Fibroblast of lung (primary cell): ENCODE results near the gene HBG1. TPM values are rescaled to one million over a fixed set of nuclear protein-coding genes. Genes with fewer than 3 reads are reported as not detected.
A peak's percentile ranks its signal among the peaks of the same experiment; 100 is the strongest.

Source experiments
- DNase-seq, 2 donors: peaks; one replicate each; pipeline versions ENCODE4 v3.0.0 to v3.0.0-alpha.2; 2010; ENCODE audit warnings: low read depth in 2 of 2
- H2AFZ ChIP-seq: 2 replicates; pipeline ENCODE4 v1.5.1; 2012; ENCODE audit warnings: low read length, control low read depth, inconsistent platforms
- H3K27ac ChIP-seq: 2 replicates; pipeline ENCODE4 v1.5.1; 2011; ENCODE audit warnings: low read length, control low read depth; ENCODE audit not compliant: insufficient read depth
- H3K27me3 ChIP-seq: 2 replicates; pipeline ENCODE4 v1.5.1; 2011; ENCODE audit warnings: mild to moderate bottlenecking, low read length; ENCODE audit not compliant: control insufficient read depth, insufficient read depth
- H3K36me3 ChIP-seq: 2 replicates; pipeline ENCODE4 v1.5.1; 2011; ENCODE audit warnings: low read length; ENCODE audit not compliant: control insufficient read depth, insufficient read depth
- H3K4me1 ChIP-seq: 2 replicates; pipeline ENCODE4 v1.5.1; 2011; ENCODE audit warnings: low read length; ENCODE audit not compliant: control insufficient read depth, insufficient read depth; ENCODE audit errors: extremely low read depth
- H3K4me2 ChIP-seq: 2 replicates; pipeline ENCODE4 v1.5.1; 2011; ENCODE audit warnings: low read length, control low read depth; ENCODE audit not compliant: insufficient read depth; ENCODE audit errors: extremely low read depth
- H3K4me3 ChIP-seq, 4 experiments: fragments of 200-600 bp in 1 of 4; sonication (generic) in 1 of 4; replicated peaks in 1 of 4; 2 replicates each; pipeline ENCODE4 v1.5.1; 2011 to 2016; ENCODE audit warnings: low read length in 4 of 4, low read depth in 3 of 4, mild to moderate bottlenecking in 3 of 4, control low read depth in 2 of 4, inconsistent platforms in 1 of 4, mixed read lengths in 1 of 4; ENCODE audit not compliant: insufficient read depth in 1 of 4; ENCODE audit errors: control extremely low read depth in 1 of 4
- H3K79me2 ChIP-seq: 2 replicates; pipeline ENCODE4 v1.5.1; 2012; ENCODE audit warnings: mild to moderate bottlenecking, low read length, inconsistent platforms; ENCODE audit not compliant: control insufficient read depth, insufficient read depth
- H3K9ac ChIP-seq: 2 replicates; pipeline ENCODE4 v1.5.1; 2011; ENCODE audit warnings: mild to moderate bottlenecking, low read length, control low read depth; ENCODE audit not compliant: insufficient read depth
- H3K9me3 ChIP-seq: 2 replicates; pipeline ENCODE4 v1.5.1; 2012; ENCODE audit warnings: low read depth, low read length; ENCODE audit not compliant: control insufficient read depth, insufficient read depth
- H4K20me1 ChIP-seq: 2 replicates; pipeline ENCODE4 v1.5.1; 2011; ENCODE audit warnings: low read length; ENCODE audit not compliant: control insufficient read depth, insufficient read depth; ENCODE audit errors: extremely low read depth
- CTCF ChIP-seq, 2 donors: IDR thresholded peaks in 1 of 2; conservative IDR thresholded peaks in 1 of 2; 1 replicate in 1 of 2; 2 replicates in 1 of 2; pipeline ENCODE4 v1.5.1; 2011 to 2012; ENCODE audit warnings: low read length in 2 of 2, control low read depth in 1 of 2, inconsistent platforms in 1 of 2, low read depth in 1 of 2, mild to moderate bottlenecking in 1 of 2
- EZH2 ChIP-seq: IDR thresholded peaks from 2 replicates; pipeline ENCODE4 v1.5.1; 2012; ENCODE audit warnings: low read length, control low read depth, mild to moderate bottlenecking; ENCODE audit errors: missing control alignments
- polyA plus RNA-seq, 2 donors: library from polyadenylated mRNA; depleted of rRNA in 1 of 2; stranded (reverse) in 1 of 2; unstranded in 1 of 2; fragments of >200 nt; gene quantifications; 2 replicates each; pipeline ENCODE4 v1.2.1, GENCODE V29; 2011 to 2012; ENCODE audit warnings: missing spikeins in 1 of 2
- total RNA-seq: library from RNA; depleted of rRNA; stranded (reverse); fragments of >200 nt; gene quantifications from 2 replicates; pipeline ENCODE4 v1.2.1, GENCODE V29; 2014

The HBG1 gene
- total and polyA plus RNA-seq, 2 donors (not counting 1 experiment from before 2014, with no cell fraction given), result 0.41 TPM; not detected in 1

GRCh38 chr11:5239046-5239445 lies 10.6 kb downstream of the HBG1 start:
- Histone ChIP-seq H2AFZ (no peak overlapping the region), H4K20me1 (no peaks in the 10 kb centered on the region), H3K27me3 (no peaks in the 10 kb centered on the region), H3K9ac (no peak overlapping the region), H3K27ac (no peak overlapping the region), H3K4me1 (peaks cover 5% of the 10 kb centered on the region), H3K9me3 (no peaks in the 10 kb centered on the region), H3K4me3 (no peak overlapping the region), H3K36me3 (no peaks in the 10 kb centered on the region), H3K4me2 (no peak overlapping the region), H3K79me2 (no peaks in the 10 kb centered on the region)
- no peak for DNase-seq
- no peak for TF ChIP-seq EZH2
- TF ChIP-seq CTCF (conservative IDR thresholded peaks at IDR 0.05 in 1 of 2, IDR thresholded peaks at IDR 0.05 in 1 of 2; ENCODE audit: low read depth in 1 of 2, low read length in 2 of 2), result no peak

GRCh38 chr11:5238486-5238885 lies 11.2 kb downstream of the HBG1 start:
- no peak overlapping the region for H3K27ac ChIP-seq
- H3K36me3 ChIP-seq, result no peaks in the 10 kb centered on the region
- no peaks in the 10 kb centered on the region for H3K9me3 ChIP-seq
- H3K27me3 ChIP-seq, result no peaks in the 10 kb centered on the region
- no peaks in the 10 kb centered on the region for H3K79me2 ChIP-seq
- H3K4me1 ChIP-seq, result peaks cover 9% of the 10 kb centered on the region
- no peak overlapping the region for H3K9ac ChIP-seq
- no peaks in the 10 kb centered on the region for H4K20me1 ChIP-seq
- no peak for TF ChIP-seq CTCF (conservative IDR thresholded peaks at IDR 0.05 in 1 of 2, IDR thresholded peaks at IDR 0.05 in 1 of 2; ENCODE audit: low read depth in 1 of 2, low read length in 2 of 2)
- no peak for TF ChIP-seq EZH2
- peak overlapping the region; percentile 39 for H2AFZ ChIP-seq
- H3K4me2 ChIP-seq, result no peak overlapping the region
- no peak for DNase-seq
- H3K4me3 ChIP-seq, result no peak overlapping the region

GRCh38 chr11:5237420-5237819 lies 12.2 kb downstream of the HBG1 start:
- Histone ChIP-seq H3K9ac (no peak overlapping the region), H3K9me3 (no peaks in the 10 kb centered on the region), H4K20me1 (no peaks in the 10 kb centered on the region), H2AFZ (no peak overlapping the region), H3K27me3 (no peaks in the 10 kb centered on the region), H3K4me2 (no peak overlapping the region), H3K4me1 (peaks cover 9% of the 10 kb centered on the region), H3K36me3 (no peaks in the 10 kb centered on the region), H3K4me3 (no peak overlapping the region), H3K79me2 (no peaks in the 10 kb centered on the region), H3K27ac (no peak overlapping the region)
- TF ChIP-seq EZH2 (no peak), CTCF (conservative IDR thresholded peaks at IDR 0.05 in 1 of 2, IDR thresholded peaks at IDR 0.05 in 1 of 2; ENCODE audit: low read depth in 1 of 2, low read length in 2 of 2) (no peak)
- no peak for DNase-seq
